PC-9 (cell line): Measurements from ENCODE around the gene SH3RF3. TPM values are rescaled to one million over a fixed set of nuclear protein-coding genes. Genes with fewer than 3 reads are reported as not detected.

Experiments used
- BruUV-seq: library from RNA; stranded (reverse); fragments of 400-500 nt; replicated peaks from 2 replicates; lab custom pipeline; 2021; lab: Mats Ljungman, UMichigan
- CTCF ChIA-PET: fragments of 300-600 bp; sonication (Branson Sonifier 250); formaldehyde crosslinking; loops from one replicate; lab custom pipeline; 2022; ENCODE audit warnings: antibody characterized with exemption; lab: Charles Lee
- POLR2A ChIA-PET: fragments of 300-600 bp; sonication (Branson Sonifier 250); formaldehyde crosslinking; loops from one replicate; lab custom pipeline; 2022; ENCODE audit warnings: antibody characterized with exemption; ENCODE audit not compliant: unreplicated experiment; lab: Charles Lee
- DNase-seq, 2 experiments: peaks; one replicate each; pipeline versions ENCODE4 v3.0.0 to v3.0.0-alpha.2; 2015 to 2022; ENCODE audit warnings: mixed read lengths in 1 of 2
- H2AFZ ChIP-seq: fragments of 200-600 bp; sonication (generic); 2 replicates; pipeline ENCODE4 v1.8.1; 2017; ENCODE audit warnings: antibody characterized with exemption
- H3F3A ChIP-seq: fragments of 200-600 bp; sonication (generic); 2 replicates; pipeline ENCODE4 v1.8.1; 2017; ENCODE audit warnings: antibody characterized with exemption, mild to moderate bottlenecking, low read depth; ENCODE audit not compliant: insufficient read depth
- H3K27ac ChIP-seq: fragments of 200-600 bp; sonication (generic); 2 replicates; pipeline ENCODE4 v1.6.1; 2016; ENCODE audit warnings: mixed run types
- H3K27me3 ChIP-seq: fragments of 200-600 bp; sonication (generic); 2 replicates; pipeline ENCODE4 v1.6.1; 2016; ENCODE audit warnings: low read depth, mixed run types; ENCODE audit not compliant: insufficient read depth
- H3K36me3 ChIP-seq: fragments of 200-600 bp; sonication (generic); 2 replicates; pipeline ENCODE4 v1.6.1; 2016; ENCODE audit warnings: low read depth, mixed run types
- H3K4me1 ChIP-seq: fragments of 200-600 bp; sonication (generic); replicated peaks from 2 replicates; pipeline ENCODE4 v1.6.1; 2016; ENCODE audit warnings: mixed run types; ENCODE audit not compliant: insufficient read depth
- H3K4me2 ChIP-seq: fragments of 200-600 bp; sonication (generic); 2 replicates; pipeline ENCODE4 v1.6.1; 2017; ENCODE audit warnings: mixed run types
- H3K4me3 ChIP-seq: fragments of 200-600 bp; sonication (generic); 2 replicates; pipeline ENCODE4 v1.6.1; 2016; ENCODE audit warnings: mixed run types
- H3K79me2 ChIP-seq: fragments of 200-600 bp; sonication (generic); 2 replicates; pipeline ENCODE4 v1.6.1; 2017; ENCODE audit warnings: low read depth, mixed run types
- H3K9me2 ChIP-seq: fragments of 200-600 bp; sonication (generic); 2 replicates; pipeline ENCODE4 v1.8.1; 2017; ENCODE audit warnings: mild to moderate bottlenecking; ENCODE audit not compliant: insufficient read depth
- H3K9me3 ChIP-seq: fragments of 200-600 bp; sonication (generic); 2 replicates; pipeline ENCODE4 v1.8.1; 2016; ENCODE audit warnings: low read depth; ENCODE audit not compliant: insufficient read depth
- H4K20me1 ChIP-seq: fragments of 200-600 bp; sonication (generic); 2 replicates; pipeline ENCODE4 v1.8.1; 2017; ENCODE audit not compliant: insufficient read depth
- CTCF ChIP-seq: fragments of 200-600 bp; sonication (generic); conservative IDR thresholded peaks from 2 replicates; pipeline ENCODE4 v1.6.1; 2017; ENCODE audit warnings: mixed run types, antibody characterized with exemption, mild to moderate bottlenecking, moderate library complexity
- EZH2 ChIP-seq: fragments of 200-600 bp; sonication (generic); IDR thresholded peaks from 2 replicates; pipeline ENCODE4 v1.8.0; 2017; ENCODE audit warnings: antibody characterized with exemption, low read depth
- intact Hi-C: fragments of 100-400 bp; cut with micrococcal nuclease; formaldehyde crosslinking; loops from one replicate; pipeline ENCODE4 v1.10.0; 2022; ENCODE audit not compliant: unreplicated experiment
- total RNA-seq: library from RNA; stranded (reverse); gene quantifications from 2 replicates; pipeline ENCODE4 v1.2.3, GENCODE V29; 2021

The SH3RF3 gene
- total RNA-seq, 1 experiment from 2014 or later: 6.1 TPM

DNA sequence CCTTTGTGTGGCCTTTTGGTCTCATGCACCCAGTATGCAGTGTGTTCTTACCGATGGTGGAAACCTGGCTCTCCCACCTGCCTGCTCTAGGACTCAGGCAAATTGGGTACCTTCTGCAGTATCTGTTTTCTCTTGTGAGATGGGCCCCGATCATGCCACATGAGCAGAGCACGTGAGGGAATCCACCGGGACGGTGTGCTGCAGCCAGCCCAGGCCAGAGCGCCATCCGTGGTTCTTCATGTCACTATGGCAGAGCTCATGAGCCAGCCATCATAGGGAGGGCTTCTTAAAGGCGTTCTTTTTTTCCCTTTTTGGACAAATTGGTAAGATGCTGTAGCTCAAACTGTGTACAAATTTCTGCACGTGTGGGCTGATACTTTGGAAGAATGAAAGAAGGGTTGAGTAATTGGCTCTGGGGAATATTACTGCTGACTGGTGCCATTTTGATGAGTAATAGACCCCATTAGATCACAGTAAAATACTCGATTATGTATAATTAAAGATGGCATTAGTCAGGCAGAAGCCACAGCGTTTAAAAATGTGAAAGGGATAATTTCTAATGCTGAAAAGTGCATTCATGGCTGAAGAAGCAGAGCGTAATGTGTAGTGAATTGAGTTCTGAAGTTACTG is 19.2 kb downstream of the SH3RF3 start:
- no peaks in the 10 kb centered on the region for H3K36me3 ChIP-seq
- no peak overlapping the region for H3K4me3 ChIP-seq
- ChIA-PET CTCF (no interaction called here), POLR2A (interaction anchor here (0.5 kb wide), 1 partner anchor 22 kb away, joined by 3 read pairs; no protein-coding TSS in a partner anchor)
- no peaks in the 10 kb centered on the region for H3K27me3 ChIP-seq
- no peak for TF ChIP-seq CTCF
- no peak for TF ChIP-seq EZH2
- intact Hi-C loops: no loop called here
- H3K4me1 ChIP-seq: no peaks in the 10 kb centered on the region
- DNase-seq: no peak
- no peaks in the 10 kb centered on the region for H3K9me2 ChIP-seq
- no peaks in the 10 kb centered on the region for H3K9me3 ChIP-seq
- no peak overlapping the region for H3K27ac ChIP-seq
- H3K79me2 ChIP-seq: peaks cover 49% of the 10 kb centered on the region
- no peaks in the 10 kb centered on the region for H3F3A ChIP-seq
- no peak overlapping the region for H3K4me2 ChIP-seq
- no TSS peak for BruUV-seq
- peaks cover 36% of the 10 kb centered on the region for H4K20me1 ChIP-seq
- no peak overlapping the region for H2AFZ ChIP-seq

DNA sequence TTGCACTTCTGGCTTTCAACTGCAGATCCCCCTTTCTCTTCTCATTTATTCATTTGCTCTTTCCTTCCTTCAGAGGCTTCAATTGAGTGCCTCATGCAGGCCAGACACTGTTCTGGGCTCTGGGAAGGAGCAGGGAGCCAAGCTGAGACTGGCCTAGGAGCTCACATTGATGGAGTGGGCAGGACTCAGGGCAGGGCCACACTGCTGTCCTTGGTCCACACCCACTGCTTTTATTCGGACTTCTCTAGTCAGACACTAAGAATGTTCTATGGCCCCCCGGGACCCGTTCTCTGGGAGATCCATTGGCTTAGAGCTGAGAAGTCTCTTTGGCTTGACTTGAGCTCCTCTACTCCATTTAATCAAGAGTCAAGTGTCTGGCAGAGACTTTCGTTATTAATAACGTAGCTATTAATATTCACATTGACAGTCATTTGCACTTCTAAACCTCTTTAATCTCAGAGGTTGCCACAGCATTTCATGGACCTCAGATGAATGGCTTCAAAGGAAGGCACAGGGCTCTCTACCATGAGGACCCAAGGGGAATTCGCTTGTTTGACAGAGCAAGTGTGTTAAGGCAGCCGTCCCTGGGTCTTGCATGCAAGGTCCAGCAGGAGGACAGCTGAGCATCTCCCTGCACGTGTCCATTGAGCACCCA is 20.1 kb downstream of the SH3RF3 start:
- intact Hi-C loops: no loop called here
- Histone ChIP-seq H2AFZ (no peak overlapping the region), H3K9me2 (no peaks in the 10 kb centered on the region), H3K9me3 (no peaks in the 10 kb centered on the region), H3F3A (no peaks in the 10 kb centered on the region), H3K27me3 (no peaks in the 10 kb centered on the region), H3K4me1 (no peaks in the 10 kb centered on the region), H3K4me2 (no peak overlapping the region), H3K79me2 (peaks cover 49% of the 10 kb centered on the region), H4K20me1 (peaks cover 31% of the 10 kb centered on the region), H3K27ac (no peak overlapping the region), H3K4me3 (no peak overlapping the region), H3K36me3 (no peaks in the 10 kb centered on the region)
- no peak for DNase-seq
- TF ChIP-seq EZH2: no peak
- TF ChIP-seq CTCF: no peak
- CTCF ChIA-PET: no interaction called here
- POLR2A ChIA-PET: no interaction called here
- no TSS peak for BruUV-seq

DNA sequence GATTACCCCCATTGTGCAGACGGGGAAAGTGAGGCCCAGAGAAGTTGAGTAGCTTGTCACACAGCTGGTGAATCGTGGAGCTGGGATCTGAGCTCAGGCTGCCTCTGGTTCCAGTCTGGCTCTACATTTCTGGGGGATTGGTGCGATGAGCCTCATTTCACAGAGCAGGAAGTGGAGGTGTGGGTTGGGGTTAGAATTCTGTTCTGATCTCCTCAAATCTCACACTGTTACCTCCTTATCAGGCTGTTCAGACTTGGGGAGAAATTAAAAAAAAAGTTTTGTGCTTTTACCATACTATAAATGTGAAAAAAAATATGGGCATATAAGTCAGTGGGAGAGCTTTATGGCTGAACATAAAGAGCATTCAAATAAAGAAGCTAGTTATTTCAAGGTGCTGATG is 21.6 kb downstream of the SH3RF3 start:
- TF ChIP-seq CTCF: no peak
- TF ChIP-seq EZH2: no peak
- no peak overlapping the region for H3K4me3 ChIP-seq
- no peak overlapping the region for H3K27ac ChIP-seq
- no peak overlapping the region for H2AFZ ChIP-seq
- H3K4me2 ChIP-seq: no peak overlapping the region
- intact Hi-C loops: no loop called here
- no peaks in the 10 kb centered on the region for H3F3A ChIP-seq
- peaks cover 54% of the 10 kb centered on the region for H3K79me2 ChIP-seq
- no peaks in the 10 kb centered on the region for H3K27me3 ChIP-seq
- H3K4me1 ChIP-seq: no peaks in the 10 kb centered on the region
- no peak for DNase-seq
- H3K9me3 ChIP-seq: no peaks in the 10 kb centered on the region
- ChIA-PET POLR2A (no interaction called here), CTCF (no interaction called here)
- H3K36me3 ChIP-seq: no peaks in the 10 kb centered on the region
- peaks cover 29% of the 10 kb centered on the region for H4K20me1 ChIP-seq
- BruUV-seq: no TSS peak
- H3K9me2 ChIP-seq: no peaks in the 10 kb centered on the region
